Astrocyte of the spinal cord (primary cell): ENCODE measurements around the gene P2RY12.

Source experiments
- DNase-seq: peaks from one replicate; pipeline ENCODE4 v3.0.0; 2011; ENCODE audit warnings: low read depth, low spot score
- H3K4me3 ChIP-seq: 2 replicates; pipeline ENCODE4 v1.5.1; 2011; ENCODE audit warnings: low read depth, mild to moderate bottlenecking, low read length, moderate library complexity
- in situ Hi-C: cut with HindIII; loops from 2 replicates; pipeline ENCODE4 v1.10.0; 2017; ENCODE audit warnings: low sequenced_read_pairs
- TF ChIP-seq, protein P1 (sequence below): IDR thresholded peaks from 2 replicates; pipeline ENCODE4 v1.5.1; 2012; ENCODE audit warnings: low read depth, mild to moderate bottlenecking, low read length, inconsistent platforms

Gene P2RY12

GRCh38 chr3:151328298-151328995 lies 56.1 kb downstream of the P2RY12 start:
- TF ChIP-seq, protein P1, sequence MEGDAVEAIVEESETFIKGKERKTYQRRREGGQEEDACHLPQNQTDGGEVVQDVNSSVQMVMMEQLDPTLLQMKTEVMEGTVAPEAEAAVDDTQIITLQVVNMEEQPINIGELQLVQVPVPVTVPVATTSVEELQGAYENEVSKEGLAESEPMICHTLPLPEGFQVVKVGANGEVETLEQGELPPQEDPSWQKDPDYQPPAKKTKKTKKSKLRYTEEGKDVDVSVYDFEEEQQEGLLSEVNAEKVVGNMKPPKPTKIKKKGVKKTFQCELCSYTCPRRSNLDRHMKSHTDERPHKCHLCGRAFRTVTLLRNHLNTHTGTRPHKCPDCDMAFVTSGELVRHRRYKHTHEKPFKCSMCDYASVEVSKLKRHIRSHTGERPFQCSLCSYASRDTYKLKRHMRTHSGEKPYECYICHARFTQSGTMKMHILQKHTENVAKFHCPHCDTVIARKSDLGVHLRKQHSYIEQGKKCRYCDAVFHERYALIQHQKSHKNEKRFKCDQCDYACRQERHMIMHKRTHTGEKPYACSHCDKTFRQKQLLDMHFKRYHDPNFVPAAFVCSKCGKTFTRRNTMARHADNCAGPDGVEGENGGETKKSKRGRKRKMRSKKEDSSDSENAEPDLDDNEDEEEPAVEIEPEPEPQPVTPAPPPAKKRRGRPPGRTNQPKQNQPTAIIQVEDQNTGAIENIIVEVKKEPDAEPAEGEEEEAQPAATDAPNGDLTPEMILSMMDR, result no peak
- in situ Hi-C loops, result no loop called here
- H3K4me3 ChIP-seq, result no peak overlapping the region
- no peak for DNase-seq

- in situ Hi-C loops, result no loop called here
- H3K4me3 ChIP-seq, result no peak overlapping the region
- TF ChIP-seq, protein P1, result peak; percentile 53
- DNase-seq, result peak; percentile 47
Observed at GRCh38 chr3:151327571-151328198, 56.9 kb downstream of the P2RY12 start.

DNA sequence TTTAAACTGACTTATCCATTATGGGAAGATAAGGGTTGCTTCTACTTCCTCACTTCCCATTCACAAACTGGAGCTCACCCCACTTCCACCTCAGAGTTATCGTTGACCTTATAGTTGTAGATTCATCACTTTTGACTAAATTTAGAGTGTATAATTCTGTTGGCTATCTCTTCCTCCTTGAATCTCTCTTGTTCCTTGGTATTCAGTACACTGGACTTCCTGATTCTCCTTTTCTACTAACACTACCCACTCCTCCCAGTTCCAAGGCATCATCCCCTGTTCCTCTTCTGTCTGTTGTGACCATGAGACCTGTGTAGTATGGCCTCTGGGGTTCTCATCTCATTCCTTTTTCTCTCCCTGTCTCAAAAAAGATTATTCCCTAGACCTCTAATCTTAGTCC lies 62.0 kb downstream of the P2RY12 start:
- in situ Hi-C loops, result no loop called here
- no peak overlapping the region for H3K4me3 ChIP-seq
- DNase-seq, result no peak
- TF ChIP-seq, protein P1, result no peak

- H3K4me3 ChIP-seq, result no peak overlapping the region
- in situ Hi-C loops, result no loop called here
- no peak for DNase-seq
- TF ChIP-seq, protein P1, result no peak
Observed at GRCh38 chr3:151321526-151321925, 63.0 kb downstream of the P2RY12 start.

- TF ChIP-seq, protein P1, result no peak
- in situ Hi-C loops, result no loop called here
- no peak for DNase-seq
- no peak overlapping the region for H3K4me3 ChIP-seq
Observed at GRCh38 chr3:151320131-151320530, 64.4 kb downstream of the P2RY12 start.

- DNase-seq, result no peak
- H3K4me3 ChIP-seq, result no peak overlapping the region
- in situ Hi-C loops, result no loop called here
- TF ChIP-seq, protein P1, result no peak
Observed at GRCh38 chr3:151319628-151320027, 64.9 kb downstream of the P2RY12 start.
